Measurements from ENCODE around the gene NRG3. TPM values are rescaled to one million over a fixed set of nuclear protein-coding genes. Genes with fewer than 3 reads are reported as not detected.
"Not testable (repeated sequence)": the region's sequence is repeated elsewhere in the genome, so short reads cannot be mapped to it uniquely, and the experiment has no call there.

The NRG3 gene
- total RNA-seq, 1 experiment from 2014 or later: not detected

DNA sequence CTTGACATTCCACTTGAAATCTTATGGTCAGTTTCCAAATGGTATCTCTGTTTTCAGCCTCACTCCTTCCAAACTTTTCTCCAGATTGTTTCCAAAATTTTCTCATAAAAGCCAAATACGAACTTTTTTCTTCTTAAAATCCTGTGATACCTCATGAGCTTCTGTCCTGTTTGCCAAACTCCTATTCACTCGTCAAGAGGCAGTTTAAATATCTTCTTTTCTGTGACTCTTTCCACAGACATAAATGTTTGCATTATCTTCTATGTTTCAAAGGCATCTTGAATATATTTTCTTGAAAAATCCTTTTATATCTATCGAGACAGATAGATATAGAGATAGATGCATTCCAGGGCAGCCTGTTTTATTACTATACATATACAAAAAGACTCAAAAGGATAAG is 109.4 kb downstream of the NRG3 start:
- H3K4me3 ChIP-seq: no peak overlapping the region
- no peak for DNase-seq
- H3K36me3 ChIP-seq: no peaks in the 10 kb centered on the region
- H3K27me3 ChIP-seq: no peaks in the 10 kb centered on the region
- no peaks in the 10 kb centered on the region for H3K9me3 ChIP-seq

DNA sequence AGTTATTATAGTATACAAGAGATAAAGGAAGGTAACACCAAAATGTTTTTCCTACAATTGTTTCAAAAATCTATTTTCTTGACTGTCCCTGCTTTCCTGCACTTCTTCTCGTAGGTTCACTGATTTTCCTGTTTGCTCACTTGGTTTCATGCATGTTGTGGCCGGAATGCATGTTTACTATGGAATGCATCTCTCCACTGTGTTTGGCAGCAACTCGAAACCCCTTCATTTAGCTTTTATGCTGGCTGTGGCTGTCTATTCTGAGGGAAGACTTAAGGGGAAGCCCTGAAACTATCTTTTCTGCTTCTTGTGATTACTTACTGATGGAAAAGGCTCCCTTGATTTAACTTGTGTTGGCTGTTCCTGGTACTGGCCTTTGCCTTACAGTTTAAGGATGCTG is 120.3 kb downstream of the NRG3 start:
- no peaks in the 10 kb centered on the region for H3K36me3 ChIP-seq
- no peak for DNase-seq
- H3K4me3 ChIP-seq: no peak overlapping the region
- H3K27me3 ChIP-seq: no peaks in the 10 kb centered on the region
- no peaks in the 10 kb centered on the region for H3K9me3 ChIP-seq

DNA sequence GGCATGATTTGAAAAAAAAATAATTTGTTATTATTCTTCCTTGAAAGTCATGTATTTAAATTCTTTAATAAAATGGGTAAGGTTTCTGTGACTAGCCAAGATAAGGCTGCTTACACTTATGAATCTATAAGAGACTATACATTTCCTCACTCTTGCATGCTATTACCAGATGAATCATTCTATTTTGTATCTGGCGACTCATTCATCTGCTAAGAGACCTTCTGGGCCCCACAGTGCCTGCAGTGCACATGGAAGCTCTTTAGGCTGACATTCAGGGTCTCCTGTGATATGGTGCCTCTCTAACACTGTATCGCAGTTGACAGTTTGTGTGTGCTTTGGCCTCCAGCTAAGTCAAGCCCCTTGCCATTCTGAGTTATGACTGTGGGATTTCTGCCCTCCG is 121.9 kb downstream of the NRG3 start:
- Histone ChIP-seq H3K9me3 (no peaks in the 10 kb centered on the region), H3K4me3 (no peak overlapping the region), H3K27me3 (no peaks in the 10 kb centered on the region), H3K36me3 (no peaks in the 10 kb centered on the region)
- DNase-seq: no peak

DNA sequence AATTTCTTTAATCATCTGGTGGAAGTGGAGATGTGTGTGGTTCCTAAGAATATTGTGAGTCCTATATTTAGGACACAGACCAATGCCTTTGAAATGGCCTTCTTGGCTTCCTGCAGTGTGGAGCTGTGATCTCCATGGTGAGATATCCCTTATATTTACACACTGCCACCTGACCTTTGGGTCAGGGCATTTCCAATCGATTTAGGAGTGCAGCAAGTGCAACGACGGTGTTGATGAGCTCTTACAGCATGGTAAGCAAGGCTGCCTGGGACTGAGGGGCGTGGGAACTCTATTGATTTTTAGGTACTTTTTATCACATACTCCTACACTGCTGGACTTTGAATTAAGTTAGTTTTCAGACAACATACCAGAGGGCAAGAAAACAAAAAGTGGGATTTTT is 146.0 kb downstream of the NRG3 start:
- no peaks in the 10 kb centered on the region; the same call in 1 of the 2 replicates for H3K27me3 ChIP-seq
- no peak for DNase-seq
- no peaks in the 10 kb centered on the region for H3K9me3 ChIP-seq
- no peak overlapping the region for H3K4me3 ChIP-seq
- H3K36me3 ChIP-seq: no peaks in the 10 kb centered on the region

DNA sequence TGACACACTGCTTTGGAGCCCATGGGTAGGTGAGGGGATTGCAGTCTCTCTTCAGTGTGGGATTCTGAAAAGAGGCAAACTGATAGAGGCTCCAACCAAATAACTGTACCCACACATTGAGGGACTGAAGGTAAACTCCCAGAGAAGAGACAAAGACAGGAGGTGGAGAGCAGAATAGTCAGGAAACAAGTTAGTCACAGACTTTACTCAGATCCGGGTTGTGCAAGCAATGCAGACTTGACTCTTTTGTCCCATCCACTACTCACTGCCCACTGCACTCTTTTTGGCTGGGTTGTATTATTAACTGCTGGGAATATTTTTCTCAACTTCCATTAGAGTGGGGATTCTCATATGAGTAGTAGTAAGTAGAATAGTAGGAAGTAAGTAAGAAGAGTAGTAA is 152.7 kb downstream of the NRG3 start:
- H3K36me3 ChIP-seq: no peaks in the 10 kb centered on the region
- H3K27me3 ChIP-seq: no peaks in the 10 kb centered on the region; the same call in 1 of the 2 replicates
- no peak for DNase-seq
- H3K9me3 ChIP-seq: no peaks in the 10 kb centered on the region
- H3K4me3 ChIP-seq: no peak overlapping the region

DNA sequence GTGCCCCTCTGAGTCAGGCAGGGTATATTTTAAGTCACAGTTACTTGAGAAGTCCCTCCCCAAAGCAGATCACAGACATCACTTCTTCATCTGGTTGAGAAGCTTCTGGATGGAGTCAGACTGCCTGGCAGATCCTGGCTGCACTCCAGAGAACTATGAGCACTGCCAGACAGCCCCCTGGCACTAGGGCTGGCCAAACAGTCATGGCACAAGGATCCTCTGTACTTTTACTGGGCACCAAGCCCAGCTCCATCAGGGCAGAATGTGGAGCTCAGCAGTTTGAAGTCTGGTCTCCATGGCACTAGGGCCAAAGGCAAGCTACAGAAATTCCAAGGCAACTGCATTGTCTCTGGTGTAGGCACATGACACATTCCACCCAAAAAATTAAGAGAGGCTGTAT is 162.1 kb downstream of the NRG3 start:
- Histone ChIP-seq H3K9me3 (no peaks in the 10 kb centered on the region), H3K27me3 (no peaks in the 10 kb centered on the region), H3K4me3 (no peak overlapping the region), H3K36me3 (no peaks in the 10 kb centered on the region)
- peak; percentile 22 for DNase-seq

DNA sequence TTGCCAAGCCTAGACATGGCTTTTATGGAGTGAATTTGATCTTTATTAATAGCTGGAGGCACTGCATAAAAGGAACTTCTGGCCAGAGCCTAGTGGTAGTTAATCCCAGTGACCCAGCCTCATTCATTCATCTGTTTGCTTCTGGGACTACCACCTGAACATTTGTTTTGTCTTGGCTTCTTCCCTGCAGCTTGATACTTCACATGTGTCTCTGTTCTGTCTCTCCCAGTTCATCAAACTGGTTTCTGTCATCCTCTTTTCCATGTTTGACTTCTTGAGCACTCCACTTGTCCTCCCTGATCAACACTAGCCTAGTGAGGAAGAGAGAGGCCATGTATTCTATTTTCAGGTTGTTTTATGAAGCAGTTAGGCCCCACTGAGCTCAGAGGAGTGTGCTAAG is 163.6 kb downstream of the NRG3 start:
- Histone ChIP-seq H3K4me3 (no peak overlapping the region), H3K27me3 (no peaks in the 10 kb centered on the region)
- no peak for DNase-seq

DNA sequence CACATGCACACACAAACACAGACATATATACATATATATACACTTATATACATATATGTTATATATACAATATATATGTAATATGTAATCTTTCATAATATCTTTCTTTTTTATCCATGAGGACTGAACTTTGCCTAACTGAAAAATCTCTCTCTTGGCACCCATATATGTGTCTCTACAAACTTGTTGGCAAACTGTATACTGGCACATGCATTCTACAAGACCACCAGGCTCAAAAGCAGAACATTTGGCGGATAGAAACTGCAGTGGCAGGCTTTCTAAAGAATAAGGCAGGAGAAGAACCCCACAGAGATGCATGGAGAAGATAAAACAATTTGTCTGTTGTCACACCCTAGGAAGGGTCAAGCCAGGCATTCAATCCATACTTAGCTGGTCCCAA is 165.3 kb downstream of the NRG3 start:
- Histone ChIP-seq H3K36me3 (no peaks in the 10 kb centered on the region), H3K4me3 (no peak overlapping the region), H3K27me3 (no peaks in the 10 kb centered on the region), H3K9me3 (no peaks in the 10 kb centered on the region)
- no peak for DNase-seq

More for the DNA sequence above, 163.6 kb downstream of the NRG3 start:
- H3K36me3 ChIP-seq: no peaks in the 10 kb centered on the region
- no peaks in the 10 kb centered on the region for H3K9me3 ChIP-seq

DNA sequence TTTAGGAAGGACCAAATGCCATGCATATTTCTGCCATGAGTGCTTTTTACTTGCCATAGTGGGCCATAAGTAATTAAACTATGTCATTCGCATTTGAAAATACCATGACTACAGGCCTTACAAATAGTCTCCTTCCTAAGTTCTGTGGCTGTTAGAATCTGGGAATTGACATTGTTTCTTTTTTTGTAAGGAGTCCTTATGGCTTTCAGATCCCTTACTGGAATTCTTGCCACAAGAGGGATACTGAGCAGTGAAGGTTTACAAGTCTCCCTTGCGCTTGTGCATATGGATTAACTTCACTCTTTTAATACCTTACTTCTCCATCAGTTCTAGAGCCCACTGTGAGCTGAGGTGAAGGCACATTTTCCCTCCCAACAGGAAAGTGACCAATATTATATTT is 166.0 kb downstream of the NRG3 start:
- no peaks in the 10 kb centered on the region for H3K36me3 ChIP-seq
- no peaks in the 10 kb centered on the region for H3K9me3 ChIP-seq
- H3K27me3 ChIP-seq: no peaks in the 10 kb centered on the region
- DNase-seq: no peak
- no peak overlapping the region for H3K4me3 ChIP-seq

DNA sequence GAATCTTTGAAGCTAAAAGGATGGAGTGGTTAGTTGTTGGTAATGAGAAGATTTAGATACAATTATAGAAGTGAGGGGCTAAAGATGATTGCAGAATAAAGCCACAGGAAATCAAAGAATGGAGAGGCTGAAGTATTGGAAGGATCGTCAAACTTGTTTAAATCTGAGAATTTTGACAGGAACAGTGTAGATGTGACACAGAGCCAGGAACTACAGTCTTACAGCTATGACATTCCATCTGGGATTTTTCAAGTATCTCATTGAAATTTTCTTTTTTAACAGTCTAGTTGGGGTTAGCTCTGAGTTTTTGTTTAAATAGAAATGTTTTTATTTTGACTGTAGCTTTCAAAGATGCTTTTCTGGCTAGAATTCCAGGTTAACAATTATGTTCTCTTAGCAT is 181.4 kb downstream of the NRG3 start:
- no peaks in the 10 kb centered on the region for H3K27me3 ChIP-seq
- no peak for DNase-seq
- no peak overlapping the region for H3K4me3 ChIP-seq
- H3K36me3 ChIP-seq: no peaks in the 10 kb centered on the region
- H3K9me3 ChIP-seq: no peaks in the 10 kb centered on the region

DNA sequence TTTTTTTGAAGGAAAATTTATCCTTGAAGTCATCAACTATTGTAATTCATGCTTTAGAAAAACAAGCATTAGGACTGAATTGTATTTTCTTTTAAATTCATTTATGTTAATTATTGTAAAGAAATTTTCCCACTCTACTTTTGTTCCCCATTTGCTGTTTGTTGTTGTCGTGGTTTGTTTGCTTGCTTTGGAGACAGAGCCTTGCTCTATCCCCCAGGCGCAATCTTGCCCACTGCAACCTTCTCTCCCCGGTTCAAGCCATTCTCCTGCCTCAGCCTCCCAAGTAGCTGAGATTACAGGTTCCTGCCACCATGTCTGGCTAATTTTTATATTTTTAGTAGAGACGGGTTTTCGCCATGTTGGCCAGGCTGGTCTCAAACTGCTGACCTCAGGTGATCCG is 192.2 kb downstream of the NRG3 start:
- not testable (repeated sequence) for H3K9me3 ChIP-seq, H3K27me3 ChIP-seq, DNase-seq, H3K36me3 ChIP-seq, H3K4me3 ChIP-seq

DNA sequence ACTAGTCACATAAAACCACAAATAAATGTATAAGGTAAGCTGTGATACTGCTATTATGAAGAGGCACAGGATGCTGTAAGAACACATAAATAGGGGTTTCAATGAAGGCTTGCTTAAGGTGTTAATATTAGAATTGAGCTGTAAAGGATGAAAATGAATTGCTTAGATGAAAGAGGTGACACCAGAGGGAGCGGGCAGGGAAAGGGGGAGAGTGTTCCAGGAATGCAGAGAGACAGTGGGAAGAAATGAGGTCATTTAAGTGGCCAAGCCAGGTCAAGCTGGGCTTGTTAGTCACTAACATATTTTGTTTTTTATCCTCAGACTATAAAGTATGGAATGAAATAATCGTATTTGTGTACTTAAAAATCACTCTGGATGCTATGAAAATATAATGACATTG is 193.5 kb downstream of the NRG3 start:
- Histone ChIP-seq H3K27me3 (no peaks in the 10 kb centered on the region), H3K4me3 (no peak overlapping the region), H3K36me3 (no peaks in the 10 kb centered on the region), H3K9me3 (no peaks in the 10 kb centered on the region)
- no peak for DNase-seq

DNA sequence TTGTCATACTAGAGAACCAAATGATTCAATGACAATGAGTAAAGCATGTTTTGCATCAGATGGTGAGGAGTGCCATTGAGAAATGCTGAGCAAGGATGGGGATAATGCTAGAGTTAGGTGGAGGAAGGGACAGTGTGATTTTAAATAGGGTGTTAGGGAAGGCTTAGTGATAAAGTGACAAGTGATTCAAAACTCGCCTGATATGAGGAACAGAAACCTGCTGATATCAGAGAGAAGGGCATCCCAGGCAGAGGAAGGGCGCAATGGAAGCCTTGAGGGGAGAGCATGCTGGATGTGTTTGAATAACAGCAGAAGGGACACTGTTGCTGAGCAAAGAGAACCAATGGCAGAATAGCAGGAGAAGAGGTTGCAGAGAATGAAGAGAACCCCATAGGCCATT is 196.2 kb downstream of the NRG3 start:
- Histone ChIP-seq H3K27me3 (no peaks in the 10 kb centered on the region), H3K36me3 (no peaks in the 10 kb centered on the region), H3K4me3 (no peak overlapping the region), H3K9me3 (no peaks in the 10 kb centered on the region)
- DNase-seq: no peak

DNA sequence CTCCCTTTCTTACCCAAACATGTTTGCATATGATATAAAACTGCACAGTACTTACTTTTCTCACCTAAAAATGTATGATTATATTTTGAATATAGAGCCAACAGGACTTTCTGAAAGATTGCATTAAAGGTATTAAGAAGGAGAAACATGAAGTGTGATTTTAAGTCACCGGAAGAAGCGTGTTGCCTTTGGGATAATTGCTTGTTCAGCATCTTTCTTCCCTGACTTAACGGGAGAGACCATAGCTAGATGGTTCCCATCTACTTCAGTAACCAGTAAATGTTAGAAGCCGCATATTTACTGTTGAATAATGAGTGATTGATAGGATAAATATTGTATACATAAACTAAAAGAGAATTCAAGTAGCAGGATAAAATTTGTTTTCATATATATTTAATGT is 197.1 kb downstream of the NRG3 start:
- Histone ChIP-seq H3K9me3 (no peaks in the 10 kb centered on the region), H3K36me3 (no peaks in the 10 kb centered on the region), H3K27me3 (no peaks in the 10 kb centered on the region), H3K4me3 (no peak overlapping the region)
- DNase-seq: no peak

DNA sequence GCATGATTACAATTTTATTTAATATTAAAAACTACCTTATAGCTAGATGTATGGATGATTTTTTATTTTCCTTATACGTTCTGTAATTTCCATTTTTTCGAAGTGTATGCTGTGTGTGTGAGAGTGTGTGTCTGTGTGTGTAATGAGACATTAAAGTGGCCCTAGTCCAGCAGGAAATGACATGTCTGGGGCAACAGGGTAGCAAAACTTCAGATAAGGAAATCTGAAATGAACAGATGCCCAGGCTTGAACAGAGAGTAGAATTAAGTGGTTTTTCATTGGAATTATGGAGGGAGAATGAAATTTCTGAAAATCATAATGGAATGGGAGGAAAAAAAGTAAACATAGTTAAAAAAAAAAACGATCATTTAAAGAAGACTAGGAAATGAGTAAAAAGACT is 200.6 kb downstream of the NRG3 start:
- Histone ChIP-seq H3K9me3 (no peaks in the 10 kb centered on the region), H3K4me3 (no peak overlapping the region), H3K36me3 (no peaks in the 10 kb centered on the region), H3K27me3 (no peaks in the 10 kb centered on the region)
- no peak for DNase-seq

DNA sequence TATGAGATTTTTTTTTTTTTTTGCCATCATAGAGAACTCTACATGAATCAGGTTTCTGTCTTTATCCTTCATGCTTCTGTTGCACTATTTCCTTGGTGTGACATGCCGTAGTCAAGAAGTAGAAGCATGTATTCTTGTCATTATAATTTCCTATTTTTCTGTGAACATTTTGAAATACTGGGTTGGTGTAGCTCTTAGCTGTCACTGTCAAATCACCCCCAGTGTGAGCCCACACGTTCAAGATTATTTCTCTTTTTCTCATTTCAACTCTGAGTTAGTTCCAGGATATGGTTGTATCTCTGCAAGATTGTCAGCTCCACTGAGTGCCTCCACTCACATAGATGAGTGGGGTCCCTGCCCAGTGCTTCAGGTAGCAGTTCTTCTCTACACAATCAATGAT is 209.5 kb downstream of the NRG3 start:
- H3K27me3 ChIP-seq: no peaks in the 10 kb centered on the region; the same call in 1 of the 2 replicates
- H3K9me3 ChIP-seq: no peaks in the 10 kb centered on the region
- H3K4me3 ChIP-seq: no peak overlapping the region
- DNase-seq: no peak
- H3K36me3 ChIP-seq: no peaks in the 10 kb centered on the region

DNA sequence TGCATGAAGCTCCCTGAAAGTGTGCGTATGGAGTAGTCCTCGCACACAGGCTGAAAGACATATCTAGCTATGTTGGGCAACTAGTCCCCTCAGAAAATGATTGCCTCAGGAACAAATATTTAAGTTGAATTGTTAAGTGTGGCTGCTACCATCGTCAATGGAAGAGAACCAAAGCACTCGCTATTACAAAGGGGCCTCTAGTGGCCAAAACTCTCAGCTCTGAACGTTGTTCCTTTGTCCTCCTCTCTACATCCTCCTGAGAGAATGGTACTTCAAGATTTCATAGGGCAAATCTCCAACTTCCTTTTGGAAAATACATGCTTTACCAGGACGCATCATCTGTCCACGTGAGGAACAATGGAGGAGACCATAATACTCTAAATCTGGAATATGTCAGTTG is 209.9 kb downstream of the NRG3 start:
- Histone ChIP-seq H3K4me3 (no peak overlapping the region), H3K9me3 (no peaks in the 10 kb centered on the region)
- DNase-seq: no peak

DNA sequence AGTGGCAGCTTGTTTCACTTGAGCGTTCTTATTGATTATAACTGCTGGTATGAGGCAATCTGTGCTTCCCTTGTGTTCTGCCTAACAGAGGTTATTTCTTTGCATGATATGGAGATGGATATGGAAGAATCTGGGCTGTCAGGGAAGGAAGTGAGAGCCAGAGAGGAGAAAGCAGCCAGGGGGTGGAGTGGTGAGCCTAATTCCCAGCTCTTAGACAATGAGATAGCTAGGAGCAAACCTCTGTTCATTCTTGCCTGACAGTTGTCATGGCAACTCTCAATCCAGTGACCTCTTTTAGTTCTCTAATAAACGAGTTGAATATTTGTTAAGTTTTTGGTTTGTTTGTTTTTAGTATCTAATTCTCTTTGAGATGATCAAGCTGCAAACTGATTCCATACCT is 214.3 kb downstream of the NRG3 start:
- Histone ChIP-seq H3K36me3 (no peaks in the 10 kb centered on the region), H3K9me3 (no peaks in the 10 kb centered on the region), H3K27me3 (no peaks in the 10 kb centered on the region; the same call in 1 of the 2 replicates), H3K4me3 (no peak overlapping the region)
- DNase-seq: no peak

More for the DNA sequence above, 209.9 kb downstream of the NRG3 start:
- H3K27me3 ChIP-seq: no peaks in the 10 kb centered on the region; the same call in 1 of the 2 replicates
- no peaks in the 10 kb centered on the region for H3K36me3 ChIP-seq

DNA sequence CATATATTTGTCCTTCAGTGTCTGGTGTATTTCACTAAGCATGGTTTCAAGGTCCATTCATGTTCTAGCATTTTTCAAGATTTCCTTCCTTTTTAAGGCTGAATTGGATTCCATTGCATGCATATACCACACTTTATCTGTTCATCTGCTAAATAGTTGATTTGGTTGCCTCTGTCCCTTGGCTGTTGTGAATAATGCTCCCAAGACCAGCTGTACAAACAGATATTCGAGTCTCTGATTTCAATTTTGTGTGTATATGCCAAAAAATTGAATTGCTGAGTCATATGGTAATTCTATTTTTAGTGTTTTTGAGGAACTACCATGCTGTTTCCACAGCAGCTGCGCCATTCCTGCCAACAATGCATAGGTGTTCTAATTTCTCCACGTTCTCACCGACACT is 216.4 kb downstream of the NRG3 start:
- Histone ChIP-seq H3K4me3 (no peak overlapping the region), H3K9me3 (no peaks in the 10 kb centered on the region), H3K27me3 (no peaks in the 10 kb centered on the region; the same call in 1 of the 2 replicates), H3K36me3 (no peaks in the 10 kb centered on the region)
- DNase-seq: no peak

Data from MG63 (cell line).